Pancreas (tissue), 10 donors: ENCODE measurements around the gene SIGLEC15. TPM values are rescaled to one million over a fixed set of nuclear protein-coding genes. Genes with fewer than 3 reads are reported as not detected.

Experiments
- ATAC-seq, 4 donors: fragments of 200-7000 bp; cut with Tn5 transposase; one replicate each; pipeline versions ENCODE4 v1.8.0 to v1.9.1; 2020; ENCODE audit warnings: mild to moderate bottlenecking in 4 of 4, moderate library complexity in 4 of 4
- DNase-seq, 6 donors: peaks; one replicate each; pipeline ENCODE4 v3.0.0-alpha.2; 2020
- FAIRE-seq: peaks from 2 replicates; lab custom pipeline; 2012; peaks lifted over from hg19 to GRCh38; lab: Jason Lieb, UNC
- H3K27ac ChIP-seq, 4 donors: fragments of 200-600 bp; sonication (generic); 1 replicate in 3 of 4; 2 replicates in 1 of 4; pipeline versions ENCODE4 v1.5.0 to v1.8.0; 2020
- H3K27me3 ChIP-seq, 4 donors: fragments of 200-600 bp; one replicate each; pipeline ENCODE4 v1.8.0; 2021
- H3K36me3 ChIP-seq, 3 donors: fragments of 200-600 bp; sonication (generic) in 1 of 3; one replicate each; pipeline versions ENCODE4 v1.5.0 to v1.8.0; 2020 to 2021
- H3K4me1 ChIP-seq, 3 donors: fragments of 200-600 bp; one replicate each; pipeline ENCODE4 v1.8.0; 2021
- H3K4me3 ChIP-seq, 4 donors: fragments of 200-600 bp; sonication (generic) in 2 of 4; one replicate each; pipeline versions ENCODE4 v1.5.0 to v1.8.0; 2020 to 2021
- H3K9me3 ChIP-seq, 4 donors: fragments of 200-600 bp; one replicate each; pipeline ENCODE4 v1.8.0; 2021
- WGBS, 2 donors: extraction: QIAGEN DNeasy Blood & Tissue Kit; methylation state at CpG; one replicate each; pipeline ENCODE4 v1.1.7; 2013; 5-methylcytosine and 5-hydroxymethylcytosine counted together
- intact Hi-C, 3 donors: fragments of 100-400 bp; cut with DNase I; formaldehyde crosslinking; loops; one replicate each; pipeline versions ENCODE4 v1.11.1 to v1.14.2; 2022
- polyA plus RNA-seq, 2 donors: library from polyadenylated mRNA; stranded (reverse); fragments of 200-250 nt; gene quantifications; one replicate each; pipeline ENCODE4 v1.2.3, GENCODE V29; 2013
- total RNA-seq, 6 donors: library from RNA; stranded (reverse); fragmentation: NEBNext Ultra II Directional in 4 of 6; extraction: Animal tissue kit (Norgen Biotek cat#: 25700) in 4 of 6; gene quantifications; one replicate each; pipeline versions ENCODE4 v1.2.1 to v1.2.4, GENCODE V29; 2021 to 2023
- TF ChIP-seq, protein P1 (sequence below), 4 donors: fragments of 200-600 bp; sonication (generic) in 3 of 4; IDR thresholded peaks; one replicate each; pipeline versions ENCODE4 v1.5.0 to v1.8.0; 2021; ENCODE audit warnings: antibody characterized with exemption in 4 of 4
- donor health status: healthy with polysubstance abuse.
- donor health status: DM: no; HTN: no; CAD: no; lungs with moderate emphysema.
- donor health status: DM: no; HTN: no; CAD: no.
- donor health status: control.
- donor health status: control.
- donor health status: Bipolar disorder and iron deficiency.
- donor health status: DM: yes; HTN: yes; CAD: no.
- donor health status: DM: no; HTN: no; CAD: no.
- donor health status: DM: no; HTN: no; CAD: no.
- donor health status: DM: yes; HTN: yes; CAD: no.

SIGLEC15 gene
- total and polyA plus RNA-seq, 8 donors = 0.09 to 0.73 (median 0.18) TPM

DNA sequence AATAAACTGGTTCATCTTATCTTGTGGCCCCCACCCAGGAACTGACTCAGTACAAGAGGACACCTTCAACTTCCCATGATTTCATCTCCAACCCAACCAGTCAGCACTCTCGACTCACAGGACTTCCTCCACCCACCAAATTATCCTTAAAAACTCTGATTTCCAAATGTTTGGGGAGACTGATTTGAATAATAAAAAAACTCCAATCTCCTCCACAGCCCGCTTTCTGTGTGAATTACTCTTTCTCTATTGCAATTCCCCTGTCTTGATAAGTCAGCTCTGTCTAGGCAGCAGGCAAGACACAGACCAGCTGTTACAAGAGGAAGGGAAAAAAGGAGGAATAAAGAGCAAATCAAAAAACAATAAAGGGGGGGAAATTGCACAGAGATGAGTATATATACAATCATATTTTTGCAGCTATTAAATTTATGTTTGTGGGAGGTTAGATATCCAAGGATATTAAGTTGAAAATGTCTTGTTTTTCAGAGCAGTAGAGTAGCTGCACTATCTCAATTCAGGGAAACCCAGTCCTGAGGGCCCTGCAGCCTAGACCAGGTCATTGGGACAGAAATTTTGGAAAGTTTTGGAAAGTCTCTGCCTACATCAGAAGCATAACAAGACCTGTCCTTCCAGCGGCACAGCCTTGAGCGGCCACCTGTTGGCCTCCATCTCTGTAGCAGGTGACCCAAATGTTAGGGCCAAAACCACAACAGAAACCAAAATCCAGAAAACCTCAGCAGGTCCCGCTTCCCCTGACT is 32.8 kb upstream of the SIGLEC15 start:
- no peak overlapping the region for H3K27ac ChIP-seq

DNA sequence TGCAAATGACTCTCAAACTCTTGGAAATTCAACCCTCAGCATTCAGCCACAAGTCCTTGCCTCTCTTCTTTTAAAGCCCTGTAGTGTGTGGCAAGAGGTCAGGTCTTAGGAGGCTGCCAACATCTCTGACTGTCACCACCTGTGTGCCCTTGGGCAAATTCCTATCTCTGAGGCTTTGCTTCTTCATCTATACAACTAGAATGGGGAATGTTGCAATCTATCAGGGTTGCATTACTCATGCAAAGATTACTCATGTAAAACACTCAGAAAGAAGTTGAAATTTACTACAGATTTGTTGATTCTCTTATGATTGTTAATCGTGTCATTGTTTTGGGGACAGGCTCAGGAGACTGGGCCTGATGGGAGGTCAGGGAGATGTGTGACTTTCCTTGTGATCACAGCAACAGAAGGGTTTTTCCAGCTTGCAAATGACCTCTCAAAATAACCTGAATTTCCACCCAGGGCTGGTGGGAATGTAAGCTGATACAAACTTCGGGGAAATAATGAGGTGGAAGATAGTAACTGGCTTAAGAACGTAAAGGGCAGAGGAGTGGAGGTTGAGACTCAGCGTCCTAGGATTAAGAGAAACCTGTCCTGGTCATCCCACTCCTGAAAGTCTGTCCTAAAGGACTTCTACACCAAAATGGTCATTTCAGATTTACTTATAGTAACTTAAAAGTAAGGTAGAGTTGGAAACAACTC is 32.1 kb upstream of the SIGLEC15 start:
- ATAC-seq (peak in 1 of 4 donors; percentile 30), DNase-seq (no peak), FAIRE-seq (no peak)
- Histone ChIP-seq H3K27me3 (no peaks in the 10 kb centered on the region), H3K4me3 (no peak overlapping the region), H3K27ac (no peak overlapping the region), H3K4me1 (no peaks in the 10 kb centered on the region), H3K36me3 (no peaks in the 10 kb centered on the region), H3K9me3 (no peaks in the 10 kb centered on the region)
- 40 to 51% methylated on average over 4 of the region's 4 CpGs for WGBS, 2 donors
- TF ChIP-seq, protein P1, sequence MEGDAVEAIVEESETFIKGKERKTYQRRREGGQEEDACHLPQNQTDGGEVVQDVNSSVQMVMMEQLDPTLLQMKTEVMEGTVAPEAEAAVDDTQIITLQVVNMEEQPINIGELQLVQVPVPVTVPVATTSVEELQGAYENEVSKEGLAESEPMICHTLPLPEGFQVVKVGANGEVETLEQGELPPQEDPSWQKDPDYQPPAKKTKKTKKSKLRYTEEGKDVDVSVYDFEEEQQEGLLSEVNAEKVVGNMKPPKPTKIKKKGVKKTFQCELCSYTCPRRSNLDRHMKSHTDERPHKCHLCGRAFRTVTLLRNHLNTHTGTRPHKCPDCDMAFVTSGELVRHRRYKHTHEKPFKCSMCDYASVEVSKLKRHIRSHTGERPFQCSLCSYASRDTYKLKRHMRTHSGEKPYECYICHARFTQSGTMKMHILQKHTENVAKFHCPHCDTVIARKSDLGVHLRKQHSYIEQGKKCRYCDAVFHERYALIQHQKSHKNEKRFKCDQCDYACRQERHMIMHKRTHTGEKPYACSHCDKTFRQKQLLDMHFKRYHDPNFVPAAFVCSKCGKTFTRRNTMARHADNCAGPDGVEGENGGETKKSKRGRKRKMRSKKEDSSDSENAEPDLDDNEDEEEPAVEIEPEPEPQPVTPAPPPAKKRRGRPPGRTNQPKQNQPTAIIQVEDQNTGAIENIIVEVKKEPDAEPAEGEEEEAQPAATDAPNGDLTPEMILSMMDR (IDR thresholded peaks at IDR 0.05) = no peak
- intact Hi-C loops = no loop called here

More for the DNA sequence above, 32.8 kb upstream of the SIGLEC15 start:
- Histone ChIP-seq H3K4me1 (no peaks in the 10 kb centered on the region), H3K4me3 (no peak overlapping the region), H3K27me3 (no peaks in the 10 kb centered on the region), H3K9me3 (no peaks in the 10 kb centered on the region), H3K36me3 (no peaks in the 10 kb centered on the region)
- WGBS, 2 donors = 77 to 82% methylated on average over 5 of the region's 5 CpGs
- FAIRE-seq (no peak), DNase-seq (no peak), ATAC-seq (no peak)
- TF ChIP-seq, protein P1 (IDR thresholded peaks at IDR 0.05) = no peak
- intact Hi-C loops = no loop called here

DNA sequence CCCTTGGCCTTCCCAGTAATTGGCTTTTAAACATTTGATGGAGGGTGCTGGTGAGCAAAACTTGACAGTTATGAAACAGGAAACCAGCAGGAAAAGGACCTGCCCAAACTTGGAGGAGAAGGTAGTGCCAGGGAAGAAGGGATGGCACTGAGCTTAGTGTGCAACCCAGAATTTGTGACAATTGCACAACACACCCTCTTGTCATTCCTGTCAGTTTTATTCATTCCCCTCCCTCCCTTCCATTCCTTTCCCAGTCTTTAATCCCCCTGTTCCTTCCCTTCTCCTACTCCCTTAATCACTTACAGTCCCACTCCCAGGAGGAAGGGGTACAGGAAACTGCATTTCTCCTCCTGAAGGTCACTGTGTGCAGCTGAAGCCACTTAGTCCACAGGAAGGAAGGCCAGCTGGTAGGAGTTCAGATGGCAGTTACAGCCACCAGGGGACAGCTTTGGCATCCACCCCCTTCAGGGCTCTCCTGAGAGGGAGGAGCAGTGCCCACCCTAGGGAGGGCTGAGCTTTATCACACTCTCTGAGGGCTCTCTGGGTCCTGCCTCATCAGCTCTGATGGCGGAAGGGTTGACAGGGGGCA is 24.0 kb upstream of the SIGLEC15 start:
- Histone ChIP-seq H3K27ac (no peak overlapping the region), H3K4me1 (no peaks in the 10 kb centered on the region), H3K27me3 (no peaks in the 10 kb centered on the region), H3K36me3 (no peaks in the 10 kb centered on the region), H3K9me3 (no peaks in the 10 kb centered on the region), H3K4me3 (no peak overlapping the region)
- 84 to 100% methylated on average over 1 of the region's 1 CpG for WGBS, 2 donors
- FAIRE-seq (no peak), DNase-seq (no peak), ATAC-seq (no peak)
- intact Hi-C loops = no loop called here
- TF ChIP-seq, protein P1 (IDR thresholded peaks at IDR 0.05) = no peak

DNA sequence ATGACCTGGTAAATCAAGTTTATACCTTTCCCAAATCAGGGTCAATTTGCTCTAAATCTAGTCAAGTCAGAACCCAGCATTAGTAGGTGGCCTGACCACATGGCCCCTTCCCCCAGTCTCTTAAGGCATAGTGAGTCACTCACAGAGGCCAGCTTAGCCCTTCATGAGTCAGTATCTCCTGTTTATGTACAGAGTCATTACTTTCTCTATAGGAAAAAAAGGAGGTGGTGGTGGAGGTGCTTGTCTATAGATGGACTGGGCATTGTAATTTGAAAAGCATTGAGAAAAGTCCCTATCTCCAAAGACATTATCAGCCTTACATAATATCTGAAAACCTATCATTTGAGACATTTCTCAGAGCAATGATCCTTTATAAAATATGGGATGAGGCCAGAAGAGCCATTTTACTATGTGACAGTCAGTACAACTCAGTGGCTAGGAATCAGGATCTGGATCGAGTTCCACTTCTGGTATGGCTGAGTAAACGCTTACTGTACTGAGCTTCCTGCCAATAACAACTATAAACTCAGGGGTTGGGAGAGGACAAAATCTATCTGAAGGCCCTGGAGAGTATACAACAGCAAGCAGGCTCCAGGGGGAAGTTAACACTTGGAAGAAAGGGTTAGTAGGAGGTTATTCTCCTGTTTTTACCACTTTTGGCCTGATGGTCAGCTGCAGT is 22.5 kb upstream of the SIGLEC15 start:
- Histone ChIP-seq H3K36me3 (no peaks in the 10 kb centered on the region), H3K9me3 (no peaks in the 10 kb centered on the region), H3K27me3 (no peaks in the 10 kb centered on the region), H3K27ac (no peak overlapping the region), H3K4me3 (no peak overlapping the region), H3K4me1 (no peaks in the 10 kb centered on the region)
- TF ChIP-seq, protein P1 (IDR thresholded peaks at IDR 0.05) = no peak
- intact Hi-C loops = no loop called here
- 83 to 88% methylated on average over 2 of the region's 2 CpGs for WGBS, 2 donors
- ATAC-seq (peak in 2 of 4 donors; percentile 25 to 48), DNase-seq (no peak), FAIRE-seq (no peak)
